ENCODE measurements around the gene VSTM5. TPM values are rescaled to one million over a fixed set of nuclear protein-coding genes. Genes with fewer than 3 reads are reported as not detected.

The VSTM5 gene
- total RNA-seq, 1 experiment from 2014 or later: not detected

- Histone ChIP-seq H3K27ac (no peak overlapping the region), H3K9me3 (replicated peaks) (no peaks in the 10 kb centered on the region), H3K36me3 (no peaks in the 10 kb centered on the region), H3K4me1 (replicated peaks) (no peaks in the 10 kb centered on the region), H3K4me3 (no peak overlapping the region), H3K27me3 (replicated peaks) (no peaks in the 10 kb centered on the region)
- DNase-seq (ENCODE audit: low read depth in 1 of 2, low spot score in 2 of 2): no peak
Measured at GRCh38 chr11:93852242-93852641, 1.8 kb upstream of the VSTM5 start.

GRCh38 chr11:93849751-93850593 is 446 bp downstream of the VSTM5 start:
- no peak for DNase-seq (ENCODE audit: low read depth in 1 of 2, low spot score in 2 of 2)
- H3K4me3 ChIP-seq: no peak overlapping the region

GRCh38 chr11:93849201-93849600 is 1.2 kb downstream of the VSTM5 start:
- no peaks in the 10 kb centered on the region for H3K4me1 ChIP-seq (replicated peaks)
- H3K9me3 ChIP-seq (replicated peaks): no peaks in the 10 kb centered on the region
- H3K27ac ChIP-seq: no peak overlapping the region
- H3K27me3 ChIP-seq (replicated peaks): no peaks in the 10 kb centered on the region
- no peak overlapping the region for H3K4me3 ChIP-seq
- no peaks in the 10 kb centered on the region for H3K36me3 ChIP-seq
- no peak for DNase-seq (ENCODE audit: low read depth in 1 of 2, low spot score in 2 of 2)

More at GRCh38 chr11:93849751-93850593, 446 bp downstream of the VSTM5 start:
- H3K27ac ChIP-seq: no peak overlapping the region
- H3K36me3 ChIP-seq: no peaks in the 10 kb centered on the region
- no peaks in the 10 kb centered on the region for H3K27me3 ChIP-seq (replicated peaks)
- H3K9me3 ChIP-seq (replicated peaks): no peaks in the 10 kb centered on the region
- H3K4me1 ChIP-seq (replicated peaks): no peaks in the 10 kb centered on the region

- no peak overlapping the region for H3K27ac ChIP-seq
Measured at GRCh38 chr11:93846411-93846810, 4.0 kb downstream of the VSTM5 start.

GRCh38 chr11:93845181-93846092 is 5.0 kb downstream of the VSTM5 start:
- DNase-seq (ENCODE audit: low read depth in 1 of 2, low spot score in 2 of 2): no peak
- no peaks in the 10 kb centered on the region for H3K9me3 ChIP-seq (replicated peaks)
- no peaks in the 10 kb centered on the region for H3K36me3 ChIP-seq
- H3K27ac ChIP-seq: no peak overlapping the region
- no peaks in the 10 kb centered on the region for H3K27me3 ChIP-seq (replicated peaks)
- H3K4me1 ChIP-seq (replicated peaks): no peaks in the 10 kb centered on the region
- H3K4me3 ChIP-seq: no peak overlapping the region

More at GRCh38 chr11:93846411-93846810, 4.0 kb downstream of the VSTM5 start:
- H3K36me3 ChIP-seq: no peaks in the 10 kb centered on the region
- no peaks in the 10 kb centered on the region for H3K27me3 ChIP-seq (replicated peaks)
- DNase-seq (ENCODE audit: low read depth in 1 of 2, low spot score in 2 of 2): no peak
- H3K9me3 ChIP-seq (replicated peaks): no peaks in the 10 kb centered on the region
- H3K4me1 ChIP-seq (replicated peaks): no peaks in the 10 kb centered on the region
- no peak overlapping the region for H3K4me3 ChIP-seq

- DNase-seq (ENCODE audit: low read depth in 1 of 2, low spot score in 2 of 2): no peak
- Histone ChIP-seq H3K27me3 (replicated peaks) (no peaks in the 10 kb centered on the region), H3K27ac (no peak overlapping the region), H3K36me3 (no peaks in the 10 kb centered on the region), H3K9me3 (replicated peaks) (no peaks in the 10 kb centered on the region), H3K4me1 (replicated peaks) (no peaks in the 10 kb centered on the region), H3K4me3 (no peak overlapping the region)
Measured at GRCh38 chr11:93844568-93844967, 5.8 kb downstream of the VSTM5 start.

- DNase-seq (ENCODE audit: low read depth in 1 of 2, low spot score in 2 of 2): no peak
- Histone ChIP-seq H3K36me3 (no peaks in the 10 kb centered on the region), H3K9me3 (replicated peaks) (no peaks in the 10 kb centered on the region), H3K27ac (no peak overlapping the region), H3K4me3 (no peak overlapping the region), H3K4me1 (replicated peaks) (no peaks in the 10 kb centered on the region), H3K27me3 (replicated peaks) (no peaks in the 10 kb centered on the region)
Measured at GRCh38 chr11:93843906-93844305, 6.5 kb downstream of the VSTM5 start.

- Histone ChIP-seq H3K9me3 (replicated peaks) (no peaks in the 10 kb centered on the region), H3K36me3 (no peaks in the 10 kb centered on the region), H3K27ac (no peak overlapping the region), H3K4me1 (replicated peaks) (no peaks in the 10 kb centered on the region), H3K4me3 (no peak overlapping the region), H3K27me3 (replicated peaks) (no peaks in the 10 kb centered on the region)
- peak in 1 of 2 experiments; percentile 45 for DNase-seq (ENCODE audit: low read depth in 1 of 2, low spot score in 2 of 2)
Measured at GRCh38 chr11:93842461-93842860, 8.0 kb downstream of the VSTM5 start.

- no peaks in the 10 kb centered on the region for H3K36me3 ChIP-seq
- H3K4me3 ChIP-seq: no peak overlapping the region
- no peaks in the 10 kb centered on the region for H3K27me3 ChIP-seq (replicated peaks)
- no peak for DNase-seq (ENCODE audit: low read depth in 1 of 2, low spot score in 2 of 2)
- H3K9me3 ChIP-seq (replicated peaks): no peaks in the 10 kb centered on the region
- no peaks in the 10 kb centered on the region for H3K4me1 ChIP-seq (replicated peaks)
- H3K27ac ChIP-seq: no peak overlapping the region
Measured at GRCh38 chr11:93842034-93842433, 8.4 kb downstream of the VSTM5 start.

- Histone ChIP-seq H3K27me3 (replicated peaks) (no peaks in the 10 kb centered on the region), H3K36me3 (no peaks in the 10 kb centered on the region), H3K4me1 (replicated peaks) (no peaks in the 10 kb centered on the region), H3K9me3 (replicated peaks) (no peaks in the 10 kb centered on the region), H3K4me3 (no peak overlapping the region), H3K27ac (no peak overlapping the region)
- DNase-seq (ENCODE audit: low read depth in 1 of 2, low spot score in 2 of 2): no peak
Measured at GRCh38 chr11:93841446-93841845, 9.0 kb downstream of the VSTM5 start.

- Histone ChIP-seq H3K4me3 (no peak overlapping the region), H3K27me3 (replicated peaks) (no peaks in the 10 kb centered on the region), H3K9me3 (replicated peaks) (no peaks in the 10 kb centered on the region)
Measured at GRCh38 chr11:93840981-93841380, 9.4 kb downstream of the VSTM5 start.

GRCh38 chr11:93840180-93840579 is 10.2 kb downstream of the VSTM5 start:
- H3K36me3 ChIP-seq: no peaks in the 10 kb centered on the region
- no peaks in the 10 kb centered on the region for H3K9me3 ChIP-seq (replicated peaks)

More at GRCh38 chr11:93840981-93841380, 9.4 kb downstream of the VSTM5 start:
- DNase-seq (ENCODE audit: low read depth in 1 of 2, low spot score in 2 of 2): no peak
- Histone ChIP-seq H3K4me1 (replicated peaks) (no peaks in the 10 kb centered on the region), H3K27ac (no peak overlapping the region), H3K36me3 (no peaks in the 10 kb centered on the region)

GRCh38 chr11:93838967-93839366 is 11.5 kb downstream of the VSTM5 start:
- Histone ChIP-seq H3K36me3 (no peaks in the 10 kb centered on the region), H3K4me1 (replicated peaks) (no peaks in the 10 kb centered on the region), H3K4me3 (no peak overlapping the region), H3K9me3 (replicated peaks) (no peaks in the 10 kb centered on the region), H3K27me3 (replicated peaks) (no peaks in the 10 kb centered on the region), H3K27ac (no peak overlapping the region)
- DNase-seq (ENCODE audit: low read depth in 1 of 2, low spot score in 2 of 2): no peak

More at GRCh38 chr11:93840180-93840579, 10.2 kb downstream of the VSTM5 start:
- DNase-seq (ENCODE audit: low read depth in 1 of 2, low spot score in 2 of 2): no peak
- no peaks in the 10 kb centered on the region for H3K27me3 ChIP-seq (replicated peaks)
- no peak overlapping the region for H3K27ac ChIP-seq
- H3K4me1 ChIP-seq (replicated peaks): no peaks in the 10 kb centered on the region
- H3K4me3 ChIP-seq: no peak overlapping the region

GRCh38 chr11:93832780-93833179 is 17.6 kb downstream of the VSTM5 start:
- H3K27me3 ChIP-seq (replicated peaks): no peaks in the 10 kb centered on the region
- no peak for DNase-seq (ENCODE audit: low read depth in 1 of 2, low spot score in 2 of 2)
- no peak overlapping the region for H3K27ac ChIP-seq
- H3K4me3 ChIP-seq: no peak overlapping the region
- H3K9me3 ChIP-seq (replicated peaks): no peaks in the 10 kb centered on the region
- H3K36me3 ChIP-seq: no peaks in the 10 kb centered on the region
- no peaks in the 10 kb centered on the region for H3K4me1 ChIP-seq (replicated peaks)
